Measurements from ENCODE around the gene COPZ2. TPM values are rescaled to one million over a fixed set of nuclear protein-coding genes. Genes with fewer than 3 reads are reported as not detected.
A peak's percentile ranks its signal among the peaks of the same experiment; 100 is the strongest.

COPZ2 gene
- total and polyA plus RNA-seq, 10 donors = 6.0 to 15.0 (median 8.8) TPM

GRCh38 chr17:48048384-48049126, 11.0 kb upstream of the COPZ2 start:
- TF ChIP-seq POLR2A (IDR thresholded peaks at IDR 0.05) = peak in 1 of 3 donors; percentile 68
- TF ChIP-seq CTCF (IDR thresholded peaks at IDR 0.05 in 8 of 11, conservative IDR thresholded peaks at IDR 0.05 in 3 of 11) = peak in 2 of 11 experiments; percentile 0 to 11
- peak; percentile 91 to 94 (median 93) for TF ChIP-seq POLR2AphosphoS5 (IDR thresholded peaks at IDR 0.05)
- 0 to 1% (median 0%) methylated on average over 36 to 53 of the region's 53 CpGs for WGBS, 5 donors
- H3K9me3 ChIP-seq = no peaks in the 10 kb centered on the region
- peaks cover 0 to 33% (median 18%) of the 10 kb centered on the region in 6 donors for H3K36me3 ChIP-seq
- H3K27ac ChIP-seq = peak overlapping the region; percentile 94 to 98 (median 96)
- intact Hi-C loops (cut with DNase I; ENCODE audit: low total_unique reads) = no loop called here
- no peak for DNase-seq
- peaks cover 46 to 74% (median 58%) of the 10 kb centered on the region in 6 donors for H3K4me1 ChIP-seq
- H3K4me3 ChIP-seq = peak overlapping the region; percentile 69 to 98 (median 80)
- H3K27me3 ChIP-seq (replicated peaks in 1 of 7) = no peaks in the 10 kb centered on the region

GRCh38 chr17:48047741-48048383, 10.3 kb upstream of the COPZ2 start, which contains the start of gene NFE2L1:
Gene NFE2L1 (plus strand): TSS chr17:48048359. CDS start chr17:48051119, 2,760 bp downstream.
- no peaks in the 10 kb centered on the region for H3K27me3 ChIP-seq (replicated peaks in 1 of 7)
- H3K4me1 ChIP-seq = peaks cover 39 to 67% (median 51%) of the 10 kb centered on the region in 6 donors
- H3K4me3 ChIP-seq = peak within 1 kb of the TSS; percentile 69 to 98 (median 80)
- H3K9me3 ChIP-seq = no peaks in the 10 kb centered on the region
- intact Hi-C loops (cut with DNase I; ENCODE audit: low total_unique reads) = no loop called here
- peak; percentile 99 for DNase-seq
- peak within 1 kb of the TSS; percentile 94 to 98 (median 96) for H3K27ac ChIP-seq
- peaks cover 0 to 26% (median 18%) of the 10 kb centered on the region in 6 donors for H3K36me3 ChIP-seq
- 0 to 1% (median 0%) methylated on average over 28 to 47 of the region's 47 CpGs for whole genome bisulfite sequencing, 5 donors
- TF ChIP-seq POLR2AphosphoS5 (IDR thresholded peaks at IDR 0.05) (peak; percentile 90 to 96 (median 94)), POLR2A (IDR thresholded peaks at IDR 0.05) (peak in 1 of 3 donors; percentile 83), CTCF (IDR thresholded peaks at IDR 0.05 in 8 of 11, conservative IDR thresholded peaks at IDR 0.05 in 3 of 11) (peak in 4 of 11 experiments; percentile 10 to 32 (median 22))

GRCh38 chr17:48047113-48047740, 9.6 kb upstream of the COPZ2 start:
- no peak for TF ChIP-seq POLR2AphosphoS5 (IDR thresholded peaks at IDR 0.05)
- TF ChIP-seq POLR2A (IDR thresholded peaks at IDR 0.05) = no peak
- TF ChIP-seq CTCF (IDR thresholded peaks at IDR 0.05 in 8 of 11, conservative IDR thresholded peaks at IDR 0.05 in 3 of 11) = no peak
- no peaks in the 10 kb centered on the region for H3K27me3 ChIP-seq (replicated peaks in 1 of 7)
- H3K4me1 ChIP-seq = peaks cover 33 to 61% (median 44%) of the 10 kb centered on the region in 6 donors
- peak overlapping the region; percentile 94 to 98 (median 96) for H3K27ac ChIP-seq
- WGBS, 5 donors = 4 to 7% (median 6%) methylated on average over 26 of the region's 26 CpGs
- intact Hi-C loops (cut with DNase I; ENCODE audit: low total_unique reads) = no loop called here
- peak; percentile 95 for DNase-seq
- peaks cover 0 to 20% (median 15%) of the 10 kb centered on the region in 6 donors for H3K36me3 ChIP-seq
- H3K9me3 ChIP-seq = no peaks in the 10 kb centered on the region
- peak overlapping the region; percentile 69 to 98 (median 80) for H3K4me3 ChIP-seq

Data from spleen (tissue), 11 donors.